GM10847 (cell line): ENCODE measurements around the gene WDFY4.

Experiments
- POLR2A ChIP-seq: IDR thresholded peaks from 2 replicates; pipeline ENCODE4 v1.6.1; 2011; ENCODE audit not compliant: insufficient read length; ENCODE audit errors: extremely low read depth

WDFY4 gene

GRCh38 chr10:48777110-48777509 is 92.4 kb downstream of the WDFY4 start:
- no peak for TF ChIP-seq POLR2A

GRCh38 chr10:48778193-48778857 is 93.7 kb downstream of the WDFY4 start:
- no peak for TF ChIP-seq POLR2A

- no peak for TF ChIP-seq POLR2A
Observed at GRCh38 chr10:48779077-48779476, 94.4 kb downstream of the WDFY4 start.

- TF ChIP-seq POLR2A, result no peak
Observed at GRCh38 chr10:48779546-48780152, 95.0 kb downstream of the WDFY4 start.

- no peak for TF ChIP-seq POLR2A
Observed at GRCh38 chr10:48780341-48780740, 95.7 kb downstream of the WDFY4 start.

- TF ChIP-seq POLR2A, result no peak
Observed at GRCh38 chr10:48782386-48782785, 97.7 kb downstream of the WDFY4 start.

GRCh38 chr10:48784031-48784430 is 99.4 kb downstream of the WDFY4 start:
- TF ChIP-seq POLR2A, result no peak

- no peak for TF ChIP-seq POLR2A
Observed at GRCh38 chr10:48785796-48786195, 101.1 kb downstream of the WDFY4 start.

- no peak for TF ChIP-seq POLR2A
Observed at GRCh38 chr10:48786606-48787282, 102.1 kb downstream of the WDFY4 start.

- TF ChIP-seq POLR2A, result no peak
Observed at GRCh38 chr10:48788554-48788953, 103.9 kb downstream of the WDFY4 start.

- TF ChIP-seq POLR2A, result no peak
Observed at GRCh38 chr10:48789486-48790456, 105.1 kb downstream of the WDFY4 start.

GRCh38 chr10:48790457-48791044 is 105.9 kb downstream of the WDFY4 start:
- TF ChIP-seq POLR2A, result no peak

- TF ChIP-seq POLR2A, result no peak
Observed at GRCh38 chr10:48791267-48791928, 106.7 kb downstream of the WDFY4 start.

- TF ChIP-seq POLR2A, result no peak
Observed at GRCh38 chr10:48792121-48792520, 107.4 kb downstream of the WDFY4 start.
